Measurements from ENCODE around the gene PHKG2.

PHKG2 gene

GRCh38 chr16:30787613-30788378 lies 39.6 kb downstream of the PHKG2 start:
- peak overlapping the region; percentile 61 to 73 for H3K4me3 ChIP-seq (ENCODE audit: low read depth in 1 of 2, low read length in 1 of 2)

GRCh38 chr16:30793508-30794069 lies 45.4 kb downstream of the PHKG2 start:
- peaks cover 0 to 2% of the 10 kb centered on the region in 2 experiments for H3K4me1 ChIP-seq (ENCODE audit: control insufficient read depth in 1 of 2, insufficient read depth in 1 of 2, low read depth in 1 of 2, low read length in 1 of 2)
- no peaks in the 10 kb centered on the region for H3K27me3 ChIP-seq
- peaks cover 6% of the 10 kb centered on the region for H3K36me3 ChIP-seq
- no peak overlapping the region for H3K27ac ChIP-seq
- no peak for TF ChIP-seq CTCF (IDR thresholded peaks at IDR 0.05)
- no peak overlapping the region for H3K4me3 ChIP-seq (ENCODE audit: low read depth in 1 of 2, low read length in 1 of 2)
- H3K9me3 ChIP-seq: no peaks in the 10 kb centered on the region

More at GRCh38 chr16:30787613-30788378, 39.6 kb downstream of the PHKG2 start:
- TF ChIP-seq CTCF (IDR thresholded peaks at IDR 0.05): no peak
- H3K4me1 ChIP-seq (ENCODE audit: control insufficient read depth in 1 of 2, insufficient read depth in 1 of 2, low read depth in 1 of 2, low read length in 1 of 2): peaks cover 25 to 31% of the 10 kb centered on the region in 2 experiments
- peaks cover 17% of the 10 kb centered on the region for H3K36me3 ChIP-seq
- H3K27me3 ChIP-seq: no peaks in the 10 kb centered on the region
- H3K9me3 ChIP-seq: no peaks in the 10 kb centered on the region
- H3K27ac ChIP-seq: no peak overlapping the region

GRCh38 chr16:30794634-30795033 lies 46.4 kb downstream of the PHKG2 start:
- no peaks in the 10 kb centered on the region for H3K9me3 ChIP-seq
- H3K4me1 ChIP-seq (ENCODE audit: control insufficient read depth in 1 of 2, insufficient read depth in 1 of 2, low read depth in 1 of 2, low read length in 1 of 2): no peaks in the 10 kb centered on the region
- H3K27ac ChIP-seq: no peak overlapping the region
- H3K36me3 ChIP-seq: peaks cover 6% of the 10 kb centered on the region
- no peak for TF ChIP-seq CTCF (IDR thresholded peaks at IDR 0.05)
- no peak overlapping the region for H3K4me3 ChIP-seq (ENCODE audit: low read depth in 1 of 2, low read length in 1 of 2)
- H3K27me3 ChIP-seq: no peaks in the 10 kb centered on the region

GRCh38 chr16:30797670-30798309 lies 49.6 kb downstream of the PHKG2 start:
- Histone ChIP-seq H3K4me3 (ENCODE audit: low read depth in 1 of 2, low read length in 1 of 2) (no peak overlapping the region), H3K9me3 (no peaks in the 10 kb centered on the region), H3K27me3 (no peaks in the 10 kb centered on the region), H3K27ac (no peak overlapping the region), H3K4me1 (ENCODE audit: control insufficient read depth in 1 of 2, insufficient read depth in 1 of 2, low read depth in 1 of 2, low read length in 1 of 2) (no peaks in the 10 kb centered on the region), H3K36me3 (no peaks in the 10 kb centered on the region)
- no peak for TF ChIP-seq CTCF (IDR thresholded peaks at IDR 0.05)
